AG09309 (cell line): ENCODE results near the gene EPB42.

Experiments
- DNase-seq: peaks from one replicate; pipeline ENCODE4 v3.0.0-alpha.2; 2010; ENCODE audit warnings: low read depth
- H3K4me3 ChIP-seq: 2 replicates; pipeline ENCODE4 v1.5.1; 2011; ENCODE audit warnings: mild to moderate bottlenecking, low read depth, low read length, moderate library complexity; ENCODE audit not compliant: control insufficient read depth
- TF ChIP-seq, protein P1 (sequence below): IDR thresholded peaks from 2 replicates; pipeline ENCODE4 v1.5.1; 2011; ENCODE audit warnings: mild to moderate bottlenecking, low read depth, low read length, inconsistent platforms; ENCODE audit not compliant: insufficient read depth, control insufficient read depth; ENCODE audit errors: missing control alignments

EPB42 gene

DNA sequence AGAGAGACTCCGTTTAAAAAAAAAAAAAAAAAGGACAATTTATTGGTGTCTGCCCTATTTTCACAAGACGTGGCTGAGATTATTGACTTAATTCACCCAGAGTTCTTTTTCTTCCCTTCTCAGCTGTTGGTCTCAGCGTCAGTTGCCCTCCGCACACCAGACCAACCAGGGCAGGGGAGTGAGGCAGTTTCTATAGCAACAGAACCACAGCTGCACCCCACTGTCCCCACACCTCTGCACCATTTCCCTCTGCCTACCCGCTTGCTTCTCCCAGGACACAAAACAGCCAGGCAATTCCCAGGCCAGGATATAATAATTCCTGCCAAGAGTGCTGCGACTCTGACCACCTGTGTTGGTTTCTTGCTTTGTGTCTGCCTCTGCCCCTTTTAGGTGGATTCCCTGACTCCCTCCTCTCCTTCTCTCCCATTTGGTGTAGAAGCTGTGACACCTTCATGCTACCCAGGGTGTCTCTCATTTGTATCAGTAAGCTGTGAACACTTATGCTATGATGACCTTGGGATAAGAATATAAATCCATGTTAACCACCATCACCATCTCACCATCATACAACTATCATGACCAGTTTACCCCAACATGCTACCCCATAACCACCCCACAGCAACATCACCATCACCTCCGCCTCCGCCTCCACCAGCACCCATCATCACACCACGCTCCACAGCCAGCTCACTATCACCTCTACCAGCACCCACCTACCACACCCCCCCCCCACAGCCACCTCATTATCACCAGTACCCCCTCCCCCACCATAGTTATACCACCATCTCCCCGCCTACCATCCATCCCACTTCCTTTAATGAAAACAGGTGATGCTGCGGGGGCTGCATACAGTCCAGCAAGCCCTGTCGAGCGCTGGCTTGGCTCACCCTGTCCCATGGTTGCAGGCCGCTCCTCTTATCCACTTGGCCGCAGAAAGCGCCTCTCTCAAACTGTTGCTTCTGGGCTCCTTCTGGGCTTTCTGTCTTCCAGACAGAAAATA, 589 bp downstream of the EPB42 start:
- H3K4me3 ChIP-seq, result no peak overlapping the region
- no peak for DNase-seq
- TF ChIP-seq, protein P1, sequence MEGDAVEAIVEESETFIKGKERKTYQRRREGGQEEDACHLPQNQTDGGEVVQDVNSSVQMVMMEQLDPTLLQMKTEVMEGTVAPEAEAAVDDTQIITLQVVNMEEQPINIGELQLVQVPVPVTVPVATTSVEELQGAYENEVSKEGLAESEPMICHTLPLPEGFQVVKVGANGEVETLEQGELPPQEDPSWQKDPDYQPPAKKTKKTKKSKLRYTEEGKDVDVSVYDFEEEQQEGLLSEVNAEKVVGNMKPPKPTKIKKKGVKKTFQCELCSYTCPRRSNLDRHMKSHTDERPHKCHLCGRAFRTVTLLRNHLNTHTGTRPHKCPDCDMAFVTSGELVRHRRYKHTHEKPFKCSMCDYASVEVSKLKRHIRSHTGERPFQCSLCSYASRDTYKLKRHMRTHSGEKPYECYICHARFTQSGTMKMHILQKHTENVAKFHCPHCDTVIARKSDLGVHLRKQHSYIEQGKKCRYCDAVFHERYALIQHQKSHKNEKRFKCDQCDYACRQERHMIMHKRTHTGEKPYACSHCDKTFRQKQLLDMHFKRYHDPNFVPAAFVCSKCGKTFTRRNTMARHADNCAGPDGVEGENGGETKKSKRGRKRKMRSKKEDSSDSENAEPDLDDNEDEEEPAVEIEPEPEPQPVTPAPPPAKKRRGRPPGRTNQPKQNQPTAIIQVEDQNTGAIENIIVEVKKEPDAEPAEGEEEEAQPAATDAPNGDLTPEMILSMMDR, result no peak

DNA sequence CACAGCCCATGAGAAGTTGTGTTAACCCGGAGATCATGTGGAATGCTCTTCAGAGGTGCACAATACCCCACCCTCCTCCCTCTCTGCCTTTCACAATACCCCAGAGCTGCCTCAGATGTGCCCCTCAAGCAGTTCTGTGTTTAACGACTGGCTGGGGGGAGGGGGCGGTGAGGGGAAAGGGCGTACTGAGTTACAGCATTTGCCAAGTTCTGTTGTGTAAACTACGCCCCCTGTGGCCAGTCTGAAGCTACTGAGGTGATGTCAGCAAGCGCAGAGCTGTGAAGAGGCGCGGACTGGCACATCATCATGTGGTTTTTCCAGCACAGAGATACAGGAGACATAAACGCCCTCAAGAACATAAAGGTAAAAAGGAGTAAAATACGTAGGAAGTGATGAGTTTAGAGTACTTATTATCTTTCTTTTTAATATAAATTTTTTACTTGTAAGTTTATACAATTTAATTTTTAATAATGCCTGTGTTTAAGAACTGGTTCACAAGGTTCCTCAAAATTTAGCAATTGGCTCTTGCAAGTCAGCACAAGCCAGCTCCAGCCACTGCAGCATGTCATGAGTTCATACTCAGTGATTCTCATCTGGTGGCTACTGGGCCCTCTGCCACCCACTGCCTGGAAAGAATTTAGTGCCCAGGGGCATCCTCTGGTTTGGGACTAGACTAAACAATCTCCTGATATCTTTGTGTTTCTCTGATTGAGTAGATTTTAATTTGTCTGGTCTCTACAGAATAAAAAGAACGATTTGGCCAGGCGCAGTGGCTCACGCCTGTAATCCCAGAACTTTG, 1.7 kb downstream of the EPB42 start:
- DNase-seq, result no peak
- TF ChIP-seq, protein P1, result peak; percentile 40
- no peak overlapping the region for H3K4me3 ChIP-seq

DNA sequence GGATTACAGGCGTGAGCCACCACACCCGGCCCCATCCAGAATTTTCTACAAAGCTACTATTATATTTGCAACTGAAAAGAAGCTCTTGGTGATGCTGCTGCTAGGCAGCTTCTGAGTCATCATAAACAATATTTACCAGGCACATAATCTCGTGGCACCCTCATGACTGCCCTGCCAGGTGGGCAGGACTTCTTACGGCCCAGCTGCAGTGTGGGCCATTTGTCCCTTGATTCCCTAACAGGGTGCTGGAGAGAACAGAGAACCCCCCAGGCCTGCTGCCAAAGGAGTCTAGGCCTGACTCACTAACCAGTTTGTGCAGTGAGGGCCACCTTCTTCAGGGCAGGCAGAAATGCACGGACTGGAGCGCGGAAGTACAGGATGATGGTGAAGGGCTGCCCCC, 4.9 kb downstream of the EPB42 start:
- no peak overlapping the region for H3K4me3 ChIP-seq
- no peak for DNase-seq
- TF ChIP-seq, protein P1, result no peak

DNA sequence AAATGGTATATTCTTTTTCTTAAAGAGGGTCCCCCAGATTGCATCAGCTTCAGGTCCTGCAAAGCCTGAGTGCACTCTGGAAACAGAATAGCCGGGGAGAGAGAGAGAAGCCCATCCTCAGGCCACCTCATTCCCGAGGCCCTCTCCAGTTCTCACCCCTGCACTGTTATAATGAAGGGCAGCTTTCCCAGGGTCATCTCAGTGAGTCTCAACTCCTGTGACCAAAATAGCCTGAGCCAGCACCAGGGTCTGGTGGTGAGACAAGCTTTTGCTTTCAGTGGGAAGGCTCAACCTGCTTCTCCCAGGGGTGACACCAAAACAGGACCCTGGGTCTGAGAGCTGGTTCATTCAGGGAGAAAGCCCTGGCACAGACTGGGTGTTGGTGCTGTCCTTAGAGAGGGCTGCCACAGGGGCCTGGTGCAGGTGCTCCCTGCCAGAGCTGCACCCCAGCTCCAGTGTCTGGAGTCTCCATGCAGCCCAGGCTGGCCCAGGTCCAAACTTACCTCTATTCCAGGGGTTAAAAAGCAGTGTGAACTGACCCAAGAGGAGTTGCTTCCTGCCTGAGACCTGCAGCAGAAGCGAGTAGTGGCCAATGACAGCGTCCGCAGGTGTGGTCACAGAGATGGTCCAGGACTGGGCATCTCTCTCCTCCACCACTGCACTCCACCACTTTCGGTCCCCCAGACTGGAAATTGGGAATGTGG, 6.1 kb downstream of the EPB42 start:
- no peak for DNase-seq
- TF ChIP-seq, protein P1, result no peak

DNA sequence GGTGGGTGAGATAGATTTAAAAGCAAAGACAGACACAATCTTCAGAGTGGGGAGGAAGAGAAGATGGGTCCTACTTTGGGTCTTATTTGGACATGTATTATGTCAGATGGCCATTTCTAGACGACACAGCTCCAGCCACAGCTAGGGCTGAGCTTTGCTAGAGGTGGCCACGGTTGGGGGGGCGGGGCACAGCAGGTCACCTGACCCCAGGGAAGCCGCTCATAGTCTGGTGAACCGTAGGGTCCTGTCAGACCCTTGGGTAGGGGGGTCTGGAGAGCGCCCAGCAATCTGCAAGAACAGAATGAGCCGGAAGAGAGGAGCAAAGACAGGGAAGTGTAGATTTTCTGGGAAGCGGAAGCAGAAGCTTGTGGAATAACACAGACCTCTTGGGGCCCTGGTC, 6.6 kb downstream of the EPB42 start:
- TF ChIP-seq, protein P1, result no peak
- no peak for DNase-seq

More for the DNA sequence above, 6.1 kb downstream of the EPB42 start:
- no peak overlapping the region for H3K4me3 ChIP-seq

DNA sequence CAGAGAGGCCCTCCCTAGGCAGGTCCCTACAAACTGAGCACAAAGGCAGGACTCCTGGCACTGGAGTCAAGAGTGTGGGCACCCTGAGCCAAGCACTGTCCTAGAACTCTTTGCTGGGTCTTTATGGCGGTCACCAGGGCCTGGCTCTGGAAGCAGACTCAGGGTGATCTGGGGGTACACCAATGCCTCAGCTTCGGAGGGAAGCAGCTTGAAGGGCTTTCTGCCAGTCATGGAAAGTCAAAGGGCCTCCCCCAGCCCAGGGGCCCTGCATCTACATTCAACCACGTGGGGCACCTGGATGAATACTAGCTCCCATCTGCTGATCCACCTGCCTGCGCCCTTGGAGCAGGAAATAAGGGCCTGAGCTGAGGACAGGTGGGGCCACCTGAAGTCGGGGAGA, 7.4 kb downstream of the EPB42 start:
- TF ChIP-seq, protein P1, result no peak
- no peak for DNase-seq
- no peak overlapping the region for H3K4me3 ChIP-seq

More for the DNA sequence above, 6.6 kb downstream of the EPB42 start:
- H3K4me3 ChIP-seq, result no peak overlapping the region
